Lung (tissue), 12 donors: Measurements from ENCODE around the gene CEP95. TPM values are rescaled to one million over a fixed set of nuclear protein-coding genes. Genes with fewer than 3 reads are reported as not detected.
A peak's percentile ranks its signal among the peaks of the same experiment; 100 is the strongest.

Source experiments
- ATAC-seq: fragments of 200-7000 bp; cut with Tn5 transposase; one replicate; pipeline ENCODE4 v1.9.1; 2020; ENCODE audit warnings: moderate number of reproducible peaks; ENCODE audit not compliant: insufficient read depth, low FRiP score
- DNase-seq, 3 donors: peaks; one replicate each; pipeline ENCODE4 v3.0.0-alpha.2; 2013 to 2017
- H3K27ac ChIP-seq, 2 donors: one replicate each; pipeline ENCODE4 v1.5.1; 2013; ENCODE audit warnings: mild to moderate bottlenecking in 2 of 2, moderate library complexity in 2 of 2, control low read depth in 1 of 2, inconsistent platforms in 1 of 2, low read depth in 1 of 2, low read length in 1 of 2
- H3K27me3 ChIP-seq, 3 donors: one replicate each; pipeline ENCODE4 v1.5.1; 2013; ENCODE audit warnings: low read length in 2 of 3; ENCODE audit not compliant: control insufficient read depth in 3 of 3, insufficient read depth in 3 of 3
- H3K36me3 ChIP-seq, 4 donors: one replicate each; pipeline ENCODE4 v1.5.1; 2013; ENCODE audit warnings: low read length in 4 of 4, mild to moderate bottlenecking in 1 of 4, moderate library complexity in 1 of 4; ENCODE audit not compliant: control insufficient read depth in 4 of 4, insufficient read depth in 4 of 4
- H3K4me1 ChIP-seq, 5 donors: one replicate each; pipeline ENCODE4 v1.5.1; 2013; ENCODE audit warnings: low read length in 5 of 5, mild to moderate bottlenecking in 2 of 5, moderate library complexity in 1 of 5; ENCODE audit not compliant: control insufficient read depth in 5 of 5, insufficient read depth in 5 of 5
- H3K4me3 ChIP-seq: one replicate; pipeline ENCODE4 v1.5.1; 2013; ENCODE audit warnings: mild to moderate bottlenecking, control low read depth, moderate library complexity
- H3K9ac ChIP-seq, 2 donors: one replicate each; pipeline ENCODE4 v1.5.1; 2013; ENCODE audit warnings: low read length in 2 of 2, control low read depth in 1 of 2; ENCODE audit not compliant: insufficient read depth in 1 of 2
- H3K9me3 ChIP-seq, 4 donors: one replicate each; pipeline ENCODE4 v1.5.1; 2013; ENCODE audit warnings: low read length in 3 of 4, mild to moderate bottlenecking in 1 of 4, moderate library complexity in 1 of 4; ENCODE audit not compliant: control insufficient read depth in 4 of 4, insufficient read depth in 3 of 4
- WGBS, 2 donors: extraction: QIAGEN DNeasy Blood & Tissue Kit; methylation state at CpG; one replicate each; pipeline ENCODE4 v1.1.7; 2013; 5-methylcytosine and 5-hydroxymethylcytosine counted together
- polyA plus RNA-seq, 2 donors: library from polyadenylated mRNA; stranded (reverse); fragments of 200-250 nt; gene quantifications; one replicate each; pipeline ENCODE4 v1.2.1, GENCODE V29; 2013
- total RNA-seq, 2 donors: library from RNA; depleted of rRNA in 1 of 2; stranded (reverse); fragments of >200 nt in 1 of 2; gene quantifications; one replicate each; pipeline ENCODE4 v1.2.1, GENCODE V29; 2014 to 2021
- TF ChIP-seq, protein P1 (sequence below): IDR thresholded peaks from 2 replicates; pipeline ENCODE4 v1.5.1; 2012; ENCODE audit warnings: mild to moderate bottlenecking; ENCODE audit errors: control extremely low read depth, extremely low read depth
- donor health status: control.
- donor health status: control.
- donor health status: Bipolar disorder and iron deficiency.
- donor health status: healthy.
- donor health status: DM: yes; HTN: yes; CAD: no.

CEP95 gene
- total and polyA plus RNA-seq, 4 donors, result 12.8 to 115 (median 32.7) TPM

DNA sequence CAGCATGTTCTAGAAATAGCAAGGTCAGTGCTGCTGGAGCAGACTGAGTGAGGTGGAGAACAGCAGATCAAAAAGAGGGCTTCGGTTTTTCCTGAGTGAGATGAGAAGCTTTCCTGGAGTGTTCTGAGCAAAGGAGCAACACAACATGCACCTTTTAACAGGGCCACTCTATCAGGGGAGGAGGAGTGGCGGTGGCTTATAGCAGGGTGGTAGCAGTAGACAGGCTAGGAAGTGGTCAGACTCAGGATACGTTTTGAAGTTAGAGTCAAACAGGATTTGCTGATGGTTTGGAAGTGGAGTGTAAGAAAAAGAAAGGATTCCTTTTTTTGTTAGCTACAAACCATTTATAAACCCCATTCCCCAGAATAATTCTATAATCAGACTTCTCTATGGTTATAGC is 22.4 kb upstream of the CEP95 start:
- H3K4me1 ChIP-seq, result no peaks in the 10 kb centered on the region
- peaks cover 6 to 28% (median 14%) of the 10 kb centered on the region in 4 donors for H3K36me3 ChIP-seq
- no peak overlapping the region for H3K4me3 ChIP-seq
- H3K27me3 ChIP-seq, result no peaks in the 10 kb centered on the region
- no peak overlapping the region for H3K27ac ChIP-seq
- no peak for ATAC-seq
- WGBS, 2 donors, result 83 to 84% methylated on average over 3 of the region's 3 CpGs
- H3K9me3 ChIP-seq, result no peaks in the 10 kb centered on the region
- no peak overlapping the region for H3K9ac ChIP-seq
- TF ChIP-seq, protein P1, sequence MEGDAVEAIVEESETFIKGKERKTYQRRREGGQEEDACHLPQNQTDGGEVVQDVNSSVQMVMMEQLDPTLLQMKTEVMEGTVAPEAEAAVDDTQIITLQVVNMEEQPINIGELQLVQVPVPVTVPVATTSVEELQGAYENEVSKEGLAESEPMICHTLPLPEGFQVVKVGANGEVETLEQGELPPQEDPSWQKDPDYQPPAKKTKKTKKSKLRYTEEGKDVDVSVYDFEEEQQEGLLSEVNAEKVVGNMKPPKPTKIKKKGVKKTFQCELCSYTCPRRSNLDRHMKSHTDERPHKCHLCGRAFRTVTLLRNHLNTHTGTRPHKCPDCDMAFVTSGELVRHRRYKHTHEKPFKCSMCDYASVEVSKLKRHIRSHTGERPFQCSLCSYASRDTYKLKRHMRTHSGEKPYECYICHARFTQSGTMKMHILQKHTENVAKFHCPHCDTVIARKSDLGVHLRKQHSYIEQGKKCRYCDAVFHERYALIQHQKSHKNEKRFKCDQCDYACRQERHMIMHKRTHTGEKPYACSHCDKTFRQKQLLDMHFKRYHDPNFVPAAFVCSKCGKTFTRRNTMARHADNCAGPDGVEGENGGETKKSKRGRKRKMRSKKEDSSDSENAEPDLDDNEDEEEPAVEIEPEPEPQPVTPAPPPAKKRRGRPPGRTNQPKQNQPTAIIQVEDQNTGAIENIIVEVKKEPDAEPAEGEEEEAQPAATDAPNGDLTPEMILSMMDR, result no peak
- no peak for DNase-seq

DNA sequence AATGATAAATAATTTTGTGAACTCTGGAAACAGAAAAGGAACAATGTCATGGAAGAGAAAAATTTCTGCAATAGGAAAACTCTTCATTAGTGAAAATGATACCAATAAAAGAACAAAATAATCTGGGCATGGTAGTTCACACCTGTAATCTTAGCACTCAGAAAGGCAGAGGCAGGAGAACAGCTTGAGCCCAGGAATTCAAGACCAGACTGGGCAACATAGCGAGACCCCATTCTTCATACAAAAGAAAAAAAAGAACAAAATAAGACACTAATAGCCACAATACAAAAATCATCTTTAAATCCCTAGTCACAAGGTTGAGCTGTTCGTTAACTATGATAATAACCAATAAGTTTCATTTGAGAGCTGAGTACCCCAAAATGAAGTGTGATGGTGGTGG is 18.5 kb upstream of the CEP95 start:
- WGBS, 2 donors, result 99% methylated on average over 2 of the region's 2 CpGs
- Histone ChIP-seq H3K9ac (no peak overlapping the region), H3K27me3 (no peaks in the 10 kb centered on the region), H3K36me3 (peaks cover 16 to 35% (median 16%) of the 10 kb centered on the region in 4 donors), H3K4me3 (no peak overlapping the region), H3K27ac (no peak overlapping the region), H3K4me1 (no peaks in the 10 kb centered on the region), H3K9me3 (no peaks in the 10 kb centered on the region)
- TF ChIP-seq, protein P1, result no peak
- DNase-seq (no peak), ATAC-seq (no peak)

DNA sequence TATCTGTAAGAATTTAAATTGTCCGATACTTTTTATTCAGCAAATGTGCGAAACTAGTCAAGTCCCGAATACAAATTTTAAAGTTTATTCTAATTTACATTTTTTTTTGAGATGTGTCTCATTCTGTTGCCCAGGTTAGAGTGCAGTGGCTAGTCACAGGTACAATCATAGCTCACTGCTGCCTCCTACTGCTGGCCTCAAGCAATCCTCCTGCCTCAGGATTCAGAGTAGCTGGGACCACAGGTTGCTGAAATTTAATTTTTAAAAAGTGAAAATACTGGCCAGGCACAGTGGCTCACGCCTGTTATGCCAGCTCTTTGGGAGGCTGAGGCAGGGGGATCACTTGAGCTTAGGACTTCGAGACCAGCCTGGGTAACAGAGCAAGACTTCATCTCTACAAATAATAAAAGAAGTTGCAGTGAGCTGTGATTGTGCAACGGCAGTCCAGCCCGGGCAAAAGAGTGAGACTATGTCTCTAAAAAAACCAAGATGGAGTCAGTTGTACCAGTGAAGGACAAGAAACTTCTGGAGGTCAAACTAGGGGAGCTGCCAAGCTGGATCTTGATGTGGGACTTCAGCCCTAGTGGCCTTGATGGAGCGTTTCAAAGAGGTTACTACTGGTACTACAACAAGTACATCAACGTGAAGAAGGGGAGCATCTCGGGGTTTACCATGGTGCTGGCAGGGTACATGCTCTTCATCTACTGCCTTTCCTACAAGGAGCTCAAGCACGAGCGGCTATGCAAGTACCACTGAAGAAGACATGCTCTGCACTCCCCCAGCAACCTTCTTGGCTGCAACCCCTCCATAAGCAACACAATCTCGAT is 15.5 kb upstream of the CEP95 start:
- Histone ChIP-seq H3K27ac (no peak overlapping the region), H3K27me3 (no peaks in the 10 kb centered on the region), H3K4me1 (peaks cover 0 to 11% (median 3%) of the 10 kb centered on the region in 5 donors), H3K4me3 (no peak overlapping the region), H3K9ac (no peak overlapping the region), H3K36me3 (peaks cover 6 to 26% (median 12%) of the 10 kb centered on the region in 4 donors), H3K9me3 (no peaks in the 10 kb centered on the region)
- ATAC-seq (no peak), DNase-seq (no peak)
- TF ChIP-seq, protein P1, result peak; percentile 51
- WGBS, 2 donors, result 90 to 91% methylated on average over 13 of the region's 13 CpGs
